Kidney (tissue), 14 donors: ENCODE results near the gene MRPS23. TPM values are rescaled to one million over a fixed set of nuclear protein-coding genes. Genes with fewer than 3 reads are reported as not detected.

Experiments
- DNase-seq, 5 donors: peaks; one replicate each; pipeline ENCODE4 v3.0.0-alpha.2; 2013 to 2020
- FAIRE-seq: peaks from 2 replicates; lab custom pipeline; 2012; peaks lifted over from hg19 to GRCh38; lab: Jason Lieb, UNC
- H3K27ac ChIP-seq, 2 donors: one replicate each; pipeline ENCODE4 v1.7.0; 2013; ENCODE audit warnings: low read depth in 2 of 2, low read length in 2 of 2, inconsistent platforms in 1 of 2
- H3K27me3 ChIP-seq: one replicate; pipeline ENCODE4 v1.7.1; 2013; ENCODE audit warnings: low read length, inconsistent platforms; ENCODE audit not compliant: control insufficient read depth, insufficient read depth
- H3K36me3 ChIP-seq, 3 donors: one replicate each; pipeline versions ENCODE4 v1.7.0 to v1.7.1; 2013; ENCODE audit warnings: low read length in 3 of 3, control low read depth in 1 of 3, inconsistent platforms in 1 of 3; ENCODE audit not compliant: insufficient read depth in 3 of 3, control insufficient read depth in 2 of 3
- H3K4me1 ChIP-seq, 3 donors: one replicate each; pipeline versions ENCODE4 v1.7.0 to v1.7.1; 2013; ENCODE audit warnings: low read length in 3 of 3, inconsistent platforms in 1 of 3, low read depth in 1 of 3; ENCODE audit not compliant: control insufficient read depth in 2 of 3, insufficient read depth in 2 of 3
- H3K4me3 ChIP-seq, 3 donors: one replicate each; pipeline versions ENCODE4 v1.7.0 to v1.8.1; 2013; ENCODE audit warnings: low read length in 3 of 3, control low read depth in 1 of 3, inconsistent platforms in 1 of 3
- H3K9ac ChIP-seq, 3 donors: one replicate each; pipeline versions ENCODE4 v1.7.0 to v1.7.1; 2013; ENCODE audit warnings: low read length in 3 of 3, control low read depth in 1 of 3, inconsistent platforms in 1 of 3
- H3K9me3 ChIP-seq, 3 donors: one replicate each; pipeline versions ENCODE4 v1.7.0 to v1.7.1; 2013; ENCODE audit warnings: low read length in 3 of 3, control low read depth in 1 of 3, inconsistent platforms in 1 of 3; ENCODE audit not compliant: control insufficient read depth in 2 of 3, insufficient read depth in 1 of 3
- intact Hi-C: fragments of 100-400 bp; cut with DNase I; formaldehyde crosslinking; loops from one replicate; pipeline ENCODE4 v1.11.1; 2022
- polyA plus RNA-seq: library from polyadenylated mRNA; stranded (reverse); fragments of 350-450 nt; fragmentation: Illumina TruSeq; extraction: RNeasy Lipid Tissue Mini Kit (QIAGEN cat#74804); gene quantifications from one replicate; pipeline ENCODE4 v1.2.3, GENCODE V29; 2014; ENCODE audit warnings: low read depth, low replicate concordance; ENCODE audit not compliant: insufficient read depth
- total RNA-seq: library from RNA; stranded (reverse); fragmentation: NEBNext Ultra II Directional; extraction: Animal tissue kit (Norgen Biotek cat#: 25700); gene quantifications from one replicate; pipeline ENCODE4 v1.2.1, GENCODE V29; 2021
- TF ChIP-seq, protein P1 (sequence below): IDR thresholded peaks from 3 replicates; pipeline ENCODE4 v1.5.1; 2012; ENCODE audit warnings: mild to moderate bottlenecking, moderate library complexity, borderline replicate concordance; ENCODE audit not compliant: insufficient read depth; ENCODE audit errors: extremely low read depth
- donor health status: control.
- donor health status: control.
- donor health status: control.
- donor health status: control.
- donor health status: control.
- donor health status: DM: yes; HTN: yes; CAD: no.
- donor health status: Normal renal cell carcinoma (clear cell type).

MRPS23 gene
- total and polyA plus RNA-seq, 2 donors from 2014 or later = 40.2 to 75.3 TPM

- H3K4me1 ChIP-seq = peaks cover 5 to 32% (median 20%) of the 10 kb centered on the region in 3 donors
Observed at GRCh38 chr17:57874058-57874419, 24.2 kb upstream of the MRPS23 start.

GRCh38 chr17:57873261-57874057 is 23.6 kb upstream of the MRPS23 start:
- peak overlapping the region in 1 of 3 donors; percentile 35 for H3K9ac ChIP-seq
- DNase-seq = peak in 1 of 5 donors; percentile 66

More at GRCh38 chr17:57874058-57874419, 24.2 kb upstream of the MRPS23 start:
- TF ChIP-seq, protein P1, sequence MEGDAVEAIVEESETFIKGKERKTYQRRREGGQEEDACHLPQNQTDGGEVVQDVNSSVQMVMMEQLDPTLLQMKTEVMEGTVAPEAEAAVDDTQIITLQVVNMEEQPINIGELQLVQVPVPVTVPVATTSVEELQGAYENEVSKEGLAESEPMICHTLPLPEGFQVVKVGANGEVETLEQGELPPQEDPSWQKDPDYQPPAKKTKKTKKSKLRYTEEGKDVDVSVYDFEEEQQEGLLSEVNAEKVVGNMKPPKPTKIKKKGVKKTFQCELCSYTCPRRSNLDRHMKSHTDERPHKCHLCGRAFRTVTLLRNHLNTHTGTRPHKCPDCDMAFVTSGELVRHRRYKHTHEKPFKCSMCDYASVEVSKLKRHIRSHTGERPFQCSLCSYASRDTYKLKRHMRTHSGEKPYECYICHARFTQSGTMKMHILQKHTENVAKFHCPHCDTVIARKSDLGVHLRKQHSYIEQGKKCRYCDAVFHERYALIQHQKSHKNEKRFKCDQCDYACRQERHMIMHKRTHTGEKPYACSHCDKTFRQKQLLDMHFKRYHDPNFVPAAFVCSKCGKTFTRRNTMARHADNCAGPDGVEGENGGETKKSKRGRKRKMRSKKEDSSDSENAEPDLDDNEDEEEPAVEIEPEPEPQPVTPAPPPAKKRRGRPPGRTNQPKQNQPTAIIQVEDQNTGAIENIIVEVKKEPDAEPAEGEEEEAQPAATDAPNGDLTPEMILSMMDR = no peak
- DNase-seq = no peak
- H3K36me3 ChIP-seq = peaks cover 2 to 23% (median 14%) of the 10 kb centered on the region in 3 donors
- H3K9me3 ChIP-seq = no peaks in the 10 kb centered on the region
- intact Hi-C loops = no loop called here
- H3K27me3 ChIP-seq = no peaks in the 10 kb centered on the region
- peak overlapping the region; percentile 81 to 83 for H3K27ac ChIP-seq
- FAIRE-seq = no peak
- peak overlapping the region in 1 of 3 donors; percentile 13 for H3K4me3 ChIP-seq
- peak overlapping the region in 1 of 3 donors; percentile 35 for H3K9ac ChIP-seq

GRCh38 chr17:57872536-57872935 is 22.7 kb upstream of the MRPS23 start:
- DNase-seq = peak in 1 of 5 donors; percentile 68
- no peak overlapping the region for H3K4me3 ChIP-seq
- FAIRE-seq = no peak
- intact Hi-C loops = no loop called here
- H3K9ac ChIP-seq = no peak overlapping the region
- no peak overlapping the region for H3K27ac ChIP-seq
- TF ChIP-seq, protein P1 = no peak
- H3K36me3 ChIP-seq = peaks cover 0 to 23% (median 13%) of the 10 kb centered on the region in 3 donors
- peaks cover 4 to 35% (median 20%) of the 10 kb centered on the region in 3 donors for H3K4me1 ChIP-seq
- no peaks in the 10 kb centered on the region for H3K27me3 ChIP-seq
- H3K9me3 ChIP-seq = no peaks in the 10 kb centered on the region

More at GRCh38 chr17:57873261-57874057, 23.6 kb upstream of the MRPS23 start:
- Histone ChIP-seq H3K36me3 (peaks cover 0 to 23% (median 13%) of the 10 kb centered on the region in 3 donors), H3K27ac (peak overlapping the region; percentile 15 to 83), H3K4me1 (peaks cover 4 to 35% (median 20%) of the 10 kb centered on the region in 3 donors), H3K27me3 (no peaks in the 10 kb centered on the region), H3K9me3 (no peaks in the 10 kb centered on the region), H3K4me3 (no peak overlapping the region)
- TF ChIP-seq, protein P1 = no peak
- intact Hi-C loops = no loop called here
- no peak for FAIRE-seq
